Ecto neural progenitor cell (in vitro differentiated cells): ENCODE results near the gene STPG3.

Experiments used
- DNase-seq: peaks from one replicate; pipeline ENCODE4 v3.0.0-alpha.2; 2018; ENCODE audit warnings: low spot score

STPG3 gene

DNA sequence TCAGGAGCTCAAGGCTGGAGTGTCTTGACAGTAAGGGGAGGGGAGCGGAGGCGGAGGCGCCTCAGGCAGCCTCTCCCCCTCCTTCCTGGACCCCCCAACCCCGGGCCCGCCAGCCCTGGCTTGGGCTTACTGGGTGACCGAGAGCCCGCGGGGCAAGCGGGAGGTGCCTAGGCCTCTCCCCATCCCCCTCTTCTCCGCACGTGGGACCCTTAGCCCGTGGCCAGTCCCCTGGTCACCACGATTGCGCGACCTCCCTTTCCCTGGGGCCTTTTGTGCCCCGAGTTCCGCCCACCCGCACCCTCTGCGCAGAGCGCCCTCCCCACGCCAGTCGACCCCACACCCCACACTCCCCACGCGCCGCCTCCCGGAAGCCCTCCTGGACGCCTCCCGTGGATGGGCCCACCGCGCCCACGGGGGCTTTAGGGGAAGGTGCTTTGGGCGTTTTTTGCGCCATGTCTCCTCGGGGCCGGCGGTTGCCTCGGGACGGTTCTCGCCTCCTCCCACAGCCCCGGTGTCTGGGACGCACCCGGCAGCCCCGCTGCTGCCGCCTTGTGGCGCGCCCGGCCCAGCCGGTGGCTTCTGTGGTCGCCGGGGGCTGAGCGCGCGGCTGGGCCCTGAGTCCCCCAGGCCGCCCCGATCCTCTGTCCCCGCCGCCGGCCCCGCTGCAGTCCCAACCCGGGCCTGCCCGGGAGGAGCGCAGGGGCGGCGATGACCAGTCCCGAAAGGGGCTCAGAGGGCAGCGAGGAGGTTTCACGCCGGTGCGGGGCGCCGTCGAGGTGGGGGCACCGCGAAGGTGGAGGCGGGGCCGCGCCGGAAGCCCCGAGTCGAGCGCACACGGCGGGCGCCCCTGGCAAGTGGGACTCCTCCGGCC, 29.6 kb downstream of the STPG3 start:
- peak; percentile 78 for DNase-seq

DNA sequence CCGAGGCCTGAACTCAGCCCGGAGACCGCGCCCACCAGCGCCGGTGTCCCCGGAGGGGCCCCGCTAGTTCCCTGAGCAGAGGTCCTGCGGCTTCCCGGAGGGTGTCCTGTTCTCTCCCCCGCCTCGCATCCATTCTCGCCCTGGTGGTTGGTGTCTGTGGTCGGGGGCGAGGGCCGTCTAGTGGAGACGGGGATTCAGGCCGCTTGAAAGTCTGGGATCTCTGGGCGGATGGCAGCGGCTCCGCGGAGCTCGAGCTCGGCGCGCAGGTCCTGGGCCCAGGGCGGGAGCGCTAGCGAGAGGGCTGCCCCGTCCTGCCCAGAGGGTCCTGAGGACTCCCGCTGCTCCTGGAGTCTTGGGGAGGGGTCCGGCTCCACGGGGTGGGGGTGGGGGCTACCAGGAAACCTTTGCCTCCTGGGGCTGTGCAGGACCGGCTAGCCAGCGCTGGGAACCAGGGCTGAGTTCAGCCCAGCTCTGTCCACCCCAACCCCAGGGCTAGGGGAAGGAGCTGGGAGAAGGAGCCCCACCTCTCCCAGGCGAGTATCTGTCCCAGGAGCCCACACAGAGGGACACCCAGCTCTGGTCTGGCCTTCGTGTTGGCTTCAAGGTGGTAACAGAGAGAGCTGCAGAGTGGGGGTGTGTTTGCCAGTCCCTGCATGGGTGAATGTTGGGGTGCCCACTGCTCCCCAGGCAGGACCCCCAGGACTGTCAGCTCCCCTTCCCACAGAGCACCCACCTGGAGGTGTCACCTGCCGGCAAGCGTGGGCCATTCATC, 30.4 kb downstream of the STPG3 start:
- DNase-seq, result peak; percentile 72

DNA sequence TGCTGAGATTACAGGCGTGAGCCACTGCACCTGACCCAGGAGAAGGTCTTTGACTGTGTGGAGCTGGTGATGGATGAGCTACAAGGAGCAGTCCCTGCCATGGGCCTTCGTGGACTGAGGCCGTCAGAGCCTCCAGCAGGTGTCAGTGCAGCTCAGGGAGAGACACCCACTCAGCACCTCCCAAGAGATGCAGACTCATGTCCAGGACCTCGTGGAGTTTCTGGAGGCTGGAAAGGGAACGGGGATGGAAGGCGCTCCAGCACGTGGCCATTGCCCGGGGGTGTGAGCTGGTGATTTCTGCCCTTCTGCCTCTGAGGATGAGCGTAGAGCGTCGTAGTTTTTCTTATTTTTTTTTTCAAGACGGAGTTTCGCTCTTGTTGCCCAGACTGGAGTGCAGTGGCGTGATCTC, 35.9 kb downstream of the STPG3 start:
- DNase-seq, result peak; percentile 57

DNA sequence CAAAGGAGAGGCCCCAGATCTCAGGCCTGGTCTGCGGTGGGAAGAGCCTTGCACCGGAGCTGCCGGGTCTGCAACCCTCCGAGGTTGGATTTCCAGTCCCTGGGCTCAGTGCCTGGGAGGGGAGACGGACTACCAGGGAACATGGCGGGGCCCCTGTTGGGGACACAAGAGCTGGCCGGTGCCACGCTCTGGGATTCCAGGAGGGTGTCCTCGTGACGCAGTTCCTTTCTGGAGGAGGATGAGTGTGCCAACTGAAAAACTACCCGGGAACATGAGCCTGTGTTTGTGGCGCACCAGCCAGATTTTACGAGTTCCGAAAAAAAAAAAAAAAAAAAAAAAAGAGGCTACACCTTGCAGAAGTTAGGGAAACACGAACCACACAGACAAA, 42.0 kb downstream of the STPG3 start:
- peak; percentile 38 for DNase-seq

DNA sequence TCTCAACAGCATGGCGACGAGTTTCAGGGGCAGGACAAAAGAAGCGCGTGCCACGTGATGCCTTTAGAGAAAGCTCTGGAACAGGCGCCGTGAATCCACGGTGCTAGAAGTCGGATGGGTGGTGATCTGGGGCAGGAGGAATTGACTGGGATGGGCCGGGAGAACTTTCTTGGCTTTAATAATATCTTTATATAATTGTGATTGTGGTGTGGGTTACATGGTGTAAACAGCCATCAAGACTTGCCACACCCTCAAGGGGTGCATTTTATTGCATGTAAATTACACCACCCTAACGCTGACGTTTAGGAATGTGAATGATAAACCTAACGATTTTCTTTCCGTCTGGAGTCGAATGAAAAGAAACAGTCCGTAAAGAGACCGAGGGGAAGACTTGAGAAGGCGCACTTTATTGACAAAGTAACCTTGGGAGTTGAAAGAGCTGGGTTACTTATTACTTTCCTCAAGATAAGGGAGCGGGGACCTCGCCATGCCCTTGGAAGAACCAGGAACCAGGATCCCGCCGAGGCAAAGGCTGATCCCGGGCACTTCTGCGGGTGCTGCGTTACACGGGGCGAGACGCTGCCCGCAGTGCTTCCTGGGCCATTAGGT, 42.5 kb downstream of the STPG3 start:
- DNase-seq, result peak; percentile 33

DNA sequence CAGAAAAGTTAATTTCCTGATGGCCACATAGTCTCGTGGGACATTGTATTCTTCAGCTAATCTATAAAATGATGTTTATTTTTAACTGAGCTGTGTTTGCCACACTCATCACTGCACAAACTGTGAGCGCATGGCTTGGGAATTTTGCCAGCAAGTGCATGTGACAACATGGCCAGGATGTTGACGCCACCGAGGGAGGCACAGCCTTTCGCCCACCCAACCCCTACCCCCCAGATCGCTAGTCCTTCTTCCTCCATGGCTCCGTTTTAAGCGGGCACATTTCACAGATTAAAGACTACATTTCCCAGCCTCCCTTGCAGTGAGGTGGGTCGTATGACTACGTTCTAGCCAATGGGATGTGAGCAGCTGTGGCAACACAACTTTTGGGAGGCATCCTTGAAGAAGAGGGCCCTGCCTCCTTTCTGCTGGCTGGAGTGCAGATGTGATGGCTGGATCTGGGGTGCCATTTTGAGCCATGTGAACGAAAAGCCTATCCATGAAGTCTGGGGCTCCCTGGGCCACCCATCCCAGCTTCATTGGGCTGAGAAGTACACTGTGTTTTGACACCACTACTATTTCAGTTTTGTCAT, 43.1 kb downstream of the STPG3 start:
- DNase-seq, result peak; percentile 46

DNA sequence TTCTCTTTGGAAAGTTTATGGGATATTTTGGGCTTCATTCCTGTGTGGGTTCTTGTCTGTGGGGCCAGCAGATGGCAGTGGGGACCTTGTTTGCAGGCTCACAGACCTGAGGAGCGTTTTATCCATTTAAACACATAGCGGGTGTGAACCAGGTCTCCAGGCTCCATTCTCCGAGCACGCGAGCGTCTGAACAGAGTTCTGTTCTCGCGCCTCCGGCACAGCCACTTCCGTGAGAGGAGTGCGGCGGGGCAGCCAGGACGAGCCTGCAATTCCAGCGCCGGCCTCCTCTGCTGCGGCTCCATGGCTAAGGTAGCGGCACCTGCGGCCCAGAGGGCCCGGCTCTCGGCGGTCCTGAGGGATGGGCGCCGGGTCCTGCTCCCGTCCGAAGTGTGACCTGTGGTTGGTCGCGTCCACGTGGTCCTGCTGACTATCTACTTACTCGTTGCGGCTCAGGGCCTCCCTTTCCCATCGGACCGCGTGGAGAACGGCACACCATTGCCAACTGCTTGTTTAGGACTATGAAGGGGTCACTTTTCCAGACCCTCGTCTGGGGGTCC, 43.7 kb downstream of the STPG3 start:
- DNase-seq, result peak; percentile 58

DNA sequence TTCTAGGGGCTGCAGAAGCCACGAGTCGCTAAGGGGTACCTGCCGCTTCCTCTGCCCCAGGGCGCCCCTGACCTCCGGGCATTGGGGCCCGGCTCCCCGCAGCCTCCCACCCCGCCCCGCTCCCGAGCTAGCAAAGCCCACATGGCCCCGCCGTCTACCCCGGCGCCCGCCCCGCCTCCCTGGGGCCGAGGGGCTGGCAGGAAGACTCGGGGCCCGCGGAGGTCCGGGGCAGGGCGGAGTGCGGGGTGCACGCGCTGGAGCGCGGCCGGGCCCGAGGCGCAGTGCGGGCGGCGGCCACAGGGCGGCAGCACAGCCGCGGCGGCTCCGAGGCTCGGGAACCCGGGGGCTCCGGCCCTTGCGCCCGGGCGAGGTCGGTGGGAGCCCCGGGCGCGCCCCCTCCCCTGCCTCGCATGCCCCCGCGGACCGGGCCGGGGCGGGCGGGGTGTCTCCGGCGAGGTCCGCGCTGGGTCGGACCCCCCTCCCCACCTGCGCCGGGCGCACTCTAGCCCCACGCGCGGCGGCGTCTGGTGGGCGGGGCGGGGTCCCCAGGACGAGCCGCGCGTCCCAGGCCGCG, 44.2 kb downstream of the STPG3 start:
- DNase-seq, result peak; percentile 82

DNA sequence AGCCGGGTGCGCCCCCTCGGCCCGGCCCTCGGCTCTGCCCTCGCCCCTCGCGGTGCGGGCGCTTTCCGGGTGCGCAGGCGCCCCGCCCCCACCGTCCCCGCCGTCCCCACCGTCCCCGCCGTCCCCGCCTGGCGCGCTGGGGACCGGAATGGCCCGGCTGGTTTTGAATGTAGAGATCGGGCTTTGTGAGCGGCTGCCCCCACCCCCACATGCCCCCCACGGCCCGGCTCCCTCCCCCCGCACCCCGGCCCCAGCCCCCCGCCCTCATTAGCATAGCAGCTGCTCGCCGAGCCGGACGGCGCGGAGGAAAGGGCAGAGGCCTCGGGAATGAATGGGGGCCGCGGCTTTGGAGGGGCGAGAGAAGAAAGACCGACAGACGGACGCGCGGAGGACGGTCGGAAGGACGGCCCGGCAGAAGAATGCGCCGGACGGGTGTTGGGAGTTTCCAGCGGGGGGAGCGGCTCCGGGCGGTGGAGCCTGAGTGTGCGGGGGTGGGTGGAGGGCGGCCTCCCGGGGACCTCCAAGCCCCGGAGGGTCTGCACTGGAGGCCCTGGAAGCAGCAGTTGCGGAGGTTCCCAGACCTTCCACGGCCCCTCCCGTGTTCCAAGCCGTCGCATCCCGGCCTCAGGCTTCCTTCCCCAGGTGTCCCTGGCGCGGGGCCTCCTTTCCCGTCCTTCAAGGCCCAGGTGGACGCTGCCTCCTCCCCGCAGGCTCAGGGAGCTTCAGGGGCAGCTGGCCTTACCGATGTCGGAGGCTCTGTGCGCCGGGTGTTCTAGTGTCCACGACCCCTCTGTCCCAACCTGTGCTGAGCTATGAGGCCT, 45.0 kb downstream of the STPG3 start:
- DNase-seq, result peak; percentile 76

DNA sequence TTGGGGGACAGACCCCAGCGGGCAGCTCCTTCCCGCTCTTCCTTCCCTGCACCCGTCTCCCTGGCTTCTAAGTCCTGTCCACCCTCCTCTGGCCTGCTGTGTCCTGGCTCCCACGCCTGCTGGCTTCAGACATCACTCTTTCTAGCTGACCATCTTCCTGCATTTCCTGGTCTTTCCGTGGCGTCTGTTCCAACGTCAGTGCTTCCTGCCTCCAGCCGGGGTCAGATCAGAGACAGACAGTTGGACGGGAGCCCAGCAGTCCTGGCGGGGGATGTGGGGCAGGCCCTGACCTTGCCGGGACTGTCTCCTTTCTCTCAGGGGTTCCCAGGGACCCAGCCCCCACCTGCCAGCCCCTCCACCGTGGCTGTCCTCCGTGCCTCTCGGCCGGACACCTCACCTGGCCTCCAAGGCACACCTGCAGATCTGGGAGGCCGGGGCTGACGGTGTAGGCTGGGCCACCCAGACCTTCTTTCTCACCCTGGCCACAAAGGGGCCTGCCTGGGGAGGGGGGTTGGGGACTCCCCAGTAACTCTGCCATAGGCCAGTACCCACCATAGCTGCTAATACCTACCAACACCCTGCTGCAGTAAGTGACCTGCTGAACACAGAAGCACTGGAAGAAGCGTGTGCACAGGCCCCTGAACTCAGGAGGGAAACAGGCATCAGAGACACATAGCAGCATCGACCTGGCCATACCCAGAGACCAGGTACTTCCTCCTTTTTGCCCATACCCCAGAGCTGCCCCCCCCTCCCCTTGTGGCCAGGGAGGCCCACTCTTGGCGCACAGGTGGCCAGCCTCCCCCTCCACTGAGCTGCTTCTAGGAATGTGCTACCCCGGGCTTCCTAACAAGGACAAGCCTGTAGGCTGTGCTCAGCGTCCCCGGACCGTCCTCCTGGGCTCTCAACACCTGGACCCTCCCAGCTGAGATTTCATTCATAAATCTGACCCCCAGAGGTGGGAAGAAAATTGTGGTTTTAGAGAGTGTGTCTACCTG, 45.9 kb downstream of the STPG3 start:
- DNase-seq, result peak; percentile 56

DNA sequence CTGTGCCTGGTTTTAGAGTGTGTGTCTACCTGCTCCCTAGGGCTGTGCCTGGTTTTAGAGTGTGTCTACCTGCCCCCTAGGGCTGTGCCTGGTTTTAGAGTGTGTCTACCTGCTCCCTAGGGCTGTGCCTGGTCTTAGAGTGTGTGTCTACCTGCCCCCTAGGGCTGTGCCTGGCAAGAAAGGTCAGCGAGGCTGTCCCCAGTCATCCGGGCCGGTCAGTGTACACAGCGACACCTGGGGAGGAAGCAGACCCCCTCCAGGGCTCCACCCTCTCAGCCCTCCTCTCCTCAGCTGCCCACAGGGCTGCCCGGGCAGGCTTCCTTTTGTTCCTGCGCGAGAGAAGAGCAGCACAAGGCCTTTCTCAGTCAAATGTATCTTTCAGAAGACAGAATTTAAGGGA, 46.9 kb downstream of the STPG3 start:
- no peak for DNase-seq

DNA sequence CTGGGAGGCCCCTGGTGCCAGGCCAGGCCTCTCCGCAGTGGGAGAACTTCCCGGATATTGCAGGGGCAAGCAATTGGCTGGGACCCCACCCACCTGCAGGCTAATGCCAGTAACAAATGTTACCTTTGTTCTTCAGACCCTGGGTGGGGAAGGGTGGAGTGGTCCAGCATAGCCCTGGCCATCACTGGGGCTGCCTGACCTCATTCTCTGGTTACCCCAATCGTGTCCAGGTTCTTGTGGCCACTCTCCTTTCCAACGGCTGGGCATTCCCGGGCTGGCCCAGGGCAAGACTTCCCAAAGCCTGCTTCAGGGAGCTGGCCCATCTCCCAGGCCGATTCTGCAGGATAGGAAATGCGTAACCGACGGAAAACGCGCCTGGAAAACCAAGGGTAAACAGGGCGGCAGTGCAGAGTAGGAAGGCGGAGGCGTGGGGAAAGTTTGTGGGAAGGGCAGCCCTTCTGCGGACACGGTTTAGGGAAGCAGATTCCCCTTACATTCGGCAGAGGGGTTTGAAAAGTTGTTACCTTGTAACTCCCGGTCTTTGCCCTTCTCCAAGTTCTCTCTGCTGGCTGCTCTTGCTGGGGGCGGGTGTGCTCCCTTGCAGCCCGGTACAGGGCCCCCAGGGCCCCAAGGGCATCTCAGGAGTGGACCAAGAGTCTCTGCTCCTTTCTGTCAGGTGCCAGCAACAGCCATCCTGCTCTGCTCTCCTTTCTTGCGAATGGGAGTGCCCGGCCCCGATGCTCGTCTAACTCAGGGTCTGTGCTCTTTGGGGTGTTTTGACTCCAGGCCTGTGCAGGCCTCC, 47.5 kb downstream of the STPG3 start:
- DNase-seq, result peak; percentile 59

DNA sequence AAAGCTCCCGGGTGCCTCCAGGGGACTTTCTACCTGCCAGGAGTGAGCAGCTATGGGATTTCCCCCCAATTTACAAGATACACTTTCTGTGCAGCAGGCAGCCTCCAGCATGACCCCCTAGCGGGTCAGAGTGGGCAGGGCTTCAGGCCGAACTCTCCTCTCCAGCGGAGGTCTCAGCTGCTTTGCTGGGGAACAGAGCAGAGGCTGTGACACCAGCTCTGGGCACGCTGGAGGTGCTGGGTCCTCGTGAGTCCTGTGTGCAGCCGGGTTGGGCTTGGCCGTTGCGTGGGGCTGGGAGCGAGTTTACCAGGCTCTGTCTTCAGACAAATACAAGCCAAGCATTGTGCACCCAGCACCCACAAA, 48.1 kb downstream of the STPG3 start:
- DNase-seq, result peak; percentile 62

DNA sequence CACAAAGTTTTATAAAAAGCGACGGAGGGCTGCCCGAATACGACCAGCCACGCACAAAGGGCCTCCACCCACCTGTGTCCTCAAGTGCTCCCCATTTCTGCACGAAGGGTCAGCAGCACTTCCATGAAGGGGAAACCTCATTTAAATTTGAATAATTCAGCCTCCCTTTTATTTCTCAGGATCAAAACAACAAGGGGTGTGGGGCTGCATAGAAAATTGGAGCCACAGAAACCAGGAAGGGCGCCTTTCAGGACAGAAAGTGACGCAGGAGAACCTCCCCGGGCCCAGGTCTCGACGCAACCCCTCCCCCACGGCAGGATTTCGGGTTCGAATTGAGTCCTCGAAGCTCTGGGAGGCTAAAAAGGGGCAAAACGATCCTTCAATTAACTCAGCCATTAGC, 48.9 kb downstream of the STPG3 start:
- peak; percentile 50 for DNase-seq

DNA sequence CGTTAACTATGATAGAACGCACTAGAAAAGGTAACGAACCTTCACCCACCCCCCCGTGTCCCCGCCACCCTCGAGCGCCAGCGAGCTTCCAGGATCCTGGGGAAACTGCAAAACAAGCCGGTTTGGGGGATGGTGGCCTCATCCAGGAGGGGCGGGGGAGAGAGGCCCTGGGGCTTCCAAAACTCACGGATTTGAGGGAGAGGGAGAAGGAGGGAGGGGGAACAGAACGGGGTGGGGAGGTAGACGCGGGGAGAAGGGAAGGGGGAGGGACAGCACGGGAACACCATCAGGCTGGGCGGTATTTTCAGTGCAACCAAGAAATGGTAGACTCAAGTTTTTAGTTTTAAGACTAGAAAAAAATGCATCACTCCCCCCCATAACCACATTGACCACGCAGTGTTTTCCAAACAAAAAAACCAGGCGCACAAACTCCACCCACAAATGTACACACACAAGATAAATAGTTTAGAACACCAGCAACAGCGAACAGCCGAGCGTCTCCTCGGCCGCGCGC, 49.5 kb downstream of the STPG3 start:
- peak; percentile 81 for DNase-seq

DNA sequence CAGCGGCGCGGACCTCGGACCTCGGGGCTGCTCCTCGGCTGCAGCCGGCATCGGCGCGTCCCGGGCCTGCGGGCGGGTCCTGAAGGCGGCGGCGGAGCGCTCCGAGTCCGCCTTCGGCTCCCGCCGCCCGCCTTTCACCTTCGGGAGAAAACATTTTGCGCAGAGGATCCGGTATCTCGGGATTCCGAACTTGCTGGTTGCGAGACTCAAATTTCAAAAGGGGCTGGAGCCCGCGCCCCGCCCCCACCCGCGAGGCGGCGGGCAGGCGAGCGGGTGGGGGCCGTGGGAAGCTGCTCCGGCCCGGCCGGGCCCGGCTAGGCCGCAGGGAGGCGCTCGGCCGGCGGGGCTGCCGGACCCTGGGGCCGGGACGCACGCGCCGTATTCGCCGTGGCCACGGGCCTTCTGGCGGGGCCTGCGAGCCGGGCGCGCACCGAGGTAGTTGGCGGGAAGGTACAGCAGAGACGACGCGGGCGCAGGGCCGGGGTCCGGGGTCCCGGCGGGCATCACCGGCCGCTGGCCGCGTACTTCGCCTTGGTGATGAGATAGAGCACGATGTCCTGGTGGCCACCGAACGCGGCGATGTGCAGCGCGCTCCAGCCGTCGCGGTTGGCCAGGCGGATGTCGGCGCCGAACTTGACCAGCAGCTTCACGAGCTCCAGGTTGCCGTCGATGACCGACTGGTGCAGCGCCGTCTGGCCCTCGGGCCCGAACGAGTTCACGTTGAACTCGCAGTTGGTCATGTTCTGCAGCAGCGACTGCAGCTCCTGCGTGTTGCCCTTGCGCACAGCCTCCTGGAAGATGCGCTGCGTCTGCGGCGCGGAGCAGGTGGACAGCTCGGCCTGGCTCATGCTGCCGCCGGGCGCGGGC, 50.2 kb downstream of the STPG3 start:
- peak; percentile 85 for DNase-seq

DNA sequence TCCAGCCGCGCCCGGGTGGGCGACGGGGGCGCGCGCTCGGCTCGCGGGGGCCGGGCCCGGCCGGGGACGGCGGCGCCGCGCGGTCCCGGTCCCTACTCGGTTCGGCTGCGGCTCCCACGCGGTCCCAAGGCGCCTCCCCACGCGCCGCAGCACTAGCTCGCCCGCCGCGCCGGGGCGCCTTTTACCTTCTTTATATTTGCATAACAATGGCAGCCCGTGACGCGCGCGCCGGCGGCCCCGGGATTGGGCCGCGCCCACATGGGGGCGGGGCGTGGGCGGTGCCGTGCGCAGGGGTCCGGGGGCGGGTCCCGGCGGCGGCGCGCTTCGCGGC, 51.0 kb downstream of the STPG3 start, which contains the start of gene NRARP:
Gene NRARP, minus strand, starts transcription at position 154 of the 331 bp plus-strand sequence. CDS start 343 bp downstream, outside the sequence.
- no peak for DNase-seq
